GM10266 (cell line): ENCODE results near the gene ADH7.

Experiments
- DNase-seq: peaks from one replicate; pipeline ENCODE4 v3.0.0; 2012; ENCODE audit errors: extremely low spot score
- TF ChIP-seq, protein P1 (sequence below): IDR thresholded peaks from 2 replicates; pipeline ENCODE4 v1.5.1; 2012; ENCODE audit warnings: mild to moderate bottlenecking, low read depth; ENCODE audit not compliant: control insufficient read depth, insufficient read depth; ENCODE audit errors: missing control alignments

The ADH7 gene

GRCh38 chr4:99403380-99404184, 31.6 kb downstream of the ADH7 start:
- TF ChIP-seq, protein P1, sequence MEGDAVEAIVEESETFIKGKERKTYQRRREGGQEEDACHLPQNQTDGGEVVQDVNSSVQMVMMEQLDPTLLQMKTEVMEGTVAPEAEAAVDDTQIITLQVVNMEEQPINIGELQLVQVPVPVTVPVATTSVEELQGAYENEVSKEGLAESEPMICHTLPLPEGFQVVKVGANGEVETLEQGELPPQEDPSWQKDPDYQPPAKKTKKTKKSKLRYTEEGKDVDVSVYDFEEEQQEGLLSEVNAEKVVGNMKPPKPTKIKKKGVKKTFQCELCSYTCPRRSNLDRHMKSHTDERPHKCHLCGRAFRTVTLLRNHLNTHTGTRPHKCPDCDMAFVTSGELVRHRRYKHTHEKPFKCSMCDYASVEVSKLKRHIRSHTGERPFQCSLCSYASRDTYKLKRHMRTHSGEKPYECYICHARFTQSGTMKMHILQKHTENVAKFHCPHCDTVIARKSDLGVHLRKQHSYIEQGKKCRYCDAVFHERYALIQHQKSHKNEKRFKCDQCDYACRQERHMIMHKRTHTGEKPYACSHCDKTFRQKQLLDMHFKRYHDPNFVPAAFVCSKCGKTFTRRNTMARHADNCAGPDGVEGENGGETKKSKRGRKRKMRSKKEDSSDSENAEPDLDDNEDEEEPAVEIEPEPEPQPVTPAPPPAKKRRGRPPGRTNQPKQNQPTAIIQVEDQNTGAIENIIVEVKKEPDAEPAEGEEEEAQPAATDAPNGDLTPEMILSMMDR = no peak
- DNase-seq = peak; percentile 6

- DNase-seq = no peak
- TF ChIP-seq, protein P1 = no peak
Measured at GRCh38 chr4:99402765-99403164, 32.4 kb downstream of the ADH7 start.

GRCh38 chr4:99400831-99401230, 34.3 kb downstream of the ADH7 start:
- no peak for DNase-seq
- TF ChIP-seq, protein P1 = no peak

GRCh38 chr4:99399017-99399416, 36.1 kb downstream of the ADH7 start:
- no peak for DNase-seq
- TF ChIP-seq, protein P1 = no peak

GRCh38 chr4:99395595-99396364, 39.4 kb downstream of the ADH7 start:
- TF ChIP-seq, protein P1 = no peak
- DNase-seq = no peak

GRCh38 chr4:99394896-99395295, 40.2 kb downstream of the ADH7 start:
- DNase-seq = no peak
- TF ChIP-seq, protein P1 = no peak

DNA sequence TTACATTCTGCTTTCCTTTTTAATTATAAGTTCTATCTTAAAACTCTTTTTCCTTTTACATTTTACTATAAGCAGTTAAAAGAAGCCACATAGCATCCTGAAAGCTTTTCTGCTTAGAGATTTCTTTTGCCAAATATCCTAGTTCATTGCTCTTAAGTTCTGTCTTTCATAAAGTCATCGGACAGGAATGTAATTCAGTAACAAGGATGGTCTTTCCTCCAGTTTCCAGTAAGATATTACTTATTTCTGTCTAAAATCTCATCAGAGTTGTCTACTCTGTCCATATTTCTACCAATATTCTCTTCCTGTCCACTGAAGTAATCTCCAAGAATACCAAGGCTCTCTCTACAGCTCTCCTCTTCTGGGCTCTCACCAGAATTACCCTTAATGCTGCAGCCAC, 45.1 kb downstream of the ADH7 start:
- no peak for DNase-seq
- TF ChIP-seq, protein P1 = no peak
